ENCODE measurements around the gene RABGGTB.
"Not testable (repeated sequence)": the region's sequence is repeated elsewhere in the genome, so short reads cannot be mapped to it uniquely, and the experiment has no call there.

RABGGTB gene

DNA sequence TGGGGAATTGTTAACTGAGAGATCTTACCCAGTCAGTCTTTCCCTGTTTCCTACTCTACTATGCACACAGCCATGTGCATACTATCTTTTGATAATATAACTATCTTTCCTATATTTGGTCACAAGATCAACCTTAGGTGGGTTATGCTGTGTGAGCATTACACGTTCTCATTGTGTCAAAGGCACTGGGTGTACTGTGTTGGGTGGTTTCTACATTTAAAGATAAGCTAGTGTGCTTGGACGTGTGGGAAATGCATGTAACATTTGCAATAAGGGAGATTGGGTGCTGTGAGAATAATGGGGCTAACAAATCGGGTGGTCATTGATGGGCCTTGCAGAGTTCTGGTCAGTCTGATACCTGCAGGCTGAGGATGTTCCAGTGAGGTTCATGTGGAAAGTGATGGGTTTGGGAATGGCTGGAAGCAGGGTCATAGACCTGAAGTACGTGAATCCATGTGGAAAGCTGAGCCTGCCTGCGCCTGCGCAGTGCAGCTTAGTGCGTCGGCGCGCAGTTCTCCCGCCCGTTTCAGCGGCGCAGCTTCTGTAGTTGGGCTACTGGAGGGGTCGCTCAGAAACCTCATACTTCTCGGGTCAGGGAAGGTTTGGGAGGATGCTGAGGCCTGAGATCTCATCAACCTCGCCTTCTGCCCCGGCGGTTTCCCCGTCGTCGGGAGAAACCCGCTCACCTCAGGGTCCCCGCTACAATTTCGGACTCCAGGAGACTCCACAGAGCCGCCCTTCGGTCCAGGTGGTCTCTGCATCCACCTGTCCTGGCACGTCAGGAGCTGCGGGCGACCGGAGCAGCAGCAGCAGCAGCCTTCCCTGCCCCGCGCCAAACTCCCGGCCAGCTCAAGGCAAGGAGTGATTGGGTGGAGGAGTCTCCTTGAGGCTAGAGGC is 10.6 kb downstream of the RABGGTB start, which contains the start of gene MSH4:
Gene MSH4 (plus strand): TSS at position 507 of the 897 bp plus-strand sequence. CDS start 104 bp downstream, at position 611.
- no peak for DNase-seq

DNA sequence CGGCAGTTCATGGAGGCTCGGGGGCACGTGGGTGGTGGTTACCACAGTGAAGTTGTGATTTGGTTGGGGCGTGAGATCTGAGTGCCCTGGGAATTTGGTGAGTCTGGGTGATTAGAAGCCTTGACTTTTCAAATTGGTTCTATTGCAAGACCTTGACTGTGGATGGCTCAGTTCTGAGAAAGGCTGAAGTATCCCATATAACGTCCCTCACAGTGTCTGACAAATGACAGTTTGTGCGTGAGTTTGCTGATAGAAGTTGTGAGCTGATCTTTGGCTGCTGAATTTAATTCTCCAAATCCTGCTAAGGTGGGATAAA is 11.2 kb downstream of the RABGGTB start:
- DNase-seq: no peak

DNA sequence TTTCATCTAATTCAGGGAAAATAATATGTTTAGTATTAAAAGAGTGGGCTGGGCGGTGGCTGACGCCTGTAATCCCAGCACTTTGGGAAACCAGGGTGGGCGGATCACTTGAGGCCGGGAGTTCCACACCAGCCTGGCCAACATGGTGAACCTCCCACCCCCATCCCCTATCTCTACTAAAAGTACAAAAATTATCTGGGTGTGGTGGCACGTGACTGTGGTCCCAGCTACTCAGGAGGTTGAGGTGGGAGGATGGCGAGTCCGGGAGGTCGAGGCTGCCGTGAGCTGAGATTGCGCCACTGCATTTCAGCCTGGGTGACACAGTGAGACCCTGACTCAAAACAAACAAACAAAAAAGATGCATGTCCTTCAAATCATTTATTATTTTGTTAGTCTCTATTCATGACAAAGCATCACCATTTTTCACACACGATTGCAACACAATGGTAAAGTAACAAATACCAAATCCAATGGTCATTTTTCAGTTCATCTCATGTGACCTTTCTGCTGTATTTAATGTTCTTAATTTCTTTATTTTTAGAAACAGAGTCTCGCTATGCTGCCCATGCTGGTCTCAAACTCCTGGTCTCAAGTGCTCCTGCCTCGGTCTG is 11.7 kb downstream of the RABGGTB start:
- no peak for DNase-seq

DNA sequence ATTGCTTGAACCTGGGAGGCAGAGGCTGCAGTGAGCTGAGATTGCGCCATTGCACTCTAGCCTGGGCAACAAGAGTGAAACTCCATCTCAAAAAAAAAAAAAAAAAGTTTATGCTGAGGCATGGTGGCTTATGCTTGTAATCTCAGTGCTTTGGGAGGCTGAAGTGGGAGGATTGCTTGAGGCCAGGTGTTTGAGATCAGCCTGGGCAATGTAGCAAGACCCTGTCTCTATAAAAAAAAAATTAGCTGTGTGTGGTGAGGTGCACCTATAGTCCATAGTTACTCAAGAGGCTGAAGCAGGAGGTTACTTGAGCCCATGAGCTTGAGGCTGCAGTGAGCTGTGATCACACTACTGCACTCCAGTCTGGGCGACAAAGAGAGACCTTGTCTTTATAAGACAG is 15.4 kb downstream of the RABGGTB start:
- DNase-seq: not testable (repeated sequence)

DNA sequence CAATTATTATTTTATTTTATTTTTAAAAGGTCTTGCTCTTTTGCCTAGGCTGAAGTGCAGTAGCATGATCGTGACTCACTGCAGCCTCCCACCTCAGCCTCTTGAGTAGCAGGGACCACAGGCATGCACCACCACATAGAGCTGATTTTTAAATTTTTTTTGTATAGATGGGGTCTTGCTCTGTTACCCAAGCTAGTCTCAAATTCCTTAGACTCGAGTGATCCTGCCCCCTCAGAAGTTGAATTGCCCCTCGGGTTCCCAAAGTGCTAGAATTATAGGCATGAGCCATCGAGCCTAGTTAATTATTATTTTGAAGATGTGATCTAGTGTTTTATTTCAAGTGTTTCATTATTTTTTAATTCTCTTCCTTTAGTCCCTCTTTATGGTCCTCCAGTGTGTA is 22.9 kb downstream of the RABGGTB start:
- DNase-seq: no peak

DNA sequence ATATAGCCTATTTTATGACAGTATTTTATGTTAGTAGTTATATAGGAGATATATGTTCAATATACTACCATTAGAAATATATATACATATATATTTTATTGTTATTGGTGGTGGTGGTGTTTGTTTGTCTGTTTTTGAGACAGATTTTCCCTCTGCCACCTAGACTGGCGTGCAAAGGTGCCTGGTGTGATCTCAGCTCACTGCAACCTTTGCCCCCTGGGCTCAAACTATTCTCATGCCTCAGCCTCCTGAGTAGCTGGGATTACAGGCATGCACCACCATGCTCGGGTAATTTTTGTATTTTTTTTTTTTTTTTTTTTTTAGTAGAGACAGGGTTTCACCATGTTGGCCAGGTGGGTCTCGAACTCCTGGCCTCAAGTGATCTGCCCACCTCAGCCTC is 24.1 kb downstream of the RABGGTB start:
- DNase-seq: not testable (repeated sequence)

GRCh38 chr1:75811211-75811981 is 25.3 kb downstream of the RABGGTB start:
- no peak for DNase-seq

DNA sequence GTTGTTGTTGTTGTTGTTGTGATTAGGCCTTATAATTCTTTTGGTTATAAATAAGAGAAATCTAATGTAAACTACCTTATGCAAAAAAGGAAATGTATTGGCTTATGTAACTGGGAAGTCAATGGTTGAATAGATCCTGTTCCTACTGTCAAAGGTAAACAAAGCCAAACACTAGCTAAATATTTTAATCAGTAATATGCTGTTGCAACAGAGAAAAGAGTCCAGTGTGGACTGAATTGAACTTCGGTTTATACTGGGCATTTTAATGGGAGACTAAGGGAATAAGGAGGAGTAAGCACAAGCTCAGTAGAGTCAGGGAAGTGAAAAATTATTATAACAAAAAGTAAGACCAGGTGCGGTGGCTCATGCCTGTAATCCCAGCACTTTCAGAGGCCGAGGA is 26.0 kb downstream of the RABGGTB start:
- no peak for DNase-seq

- not testable (repeated sequence) for DNase-seq
Measured at GRCh38 chr1:75823596-75823995, 37.5 kb downstream of the RABGGTB start.

GRCh38 chr1:75836528-75837100 is 50.6 kb downstream of the RABGGTB start:
- no peak for DNase-seq

DNA sequence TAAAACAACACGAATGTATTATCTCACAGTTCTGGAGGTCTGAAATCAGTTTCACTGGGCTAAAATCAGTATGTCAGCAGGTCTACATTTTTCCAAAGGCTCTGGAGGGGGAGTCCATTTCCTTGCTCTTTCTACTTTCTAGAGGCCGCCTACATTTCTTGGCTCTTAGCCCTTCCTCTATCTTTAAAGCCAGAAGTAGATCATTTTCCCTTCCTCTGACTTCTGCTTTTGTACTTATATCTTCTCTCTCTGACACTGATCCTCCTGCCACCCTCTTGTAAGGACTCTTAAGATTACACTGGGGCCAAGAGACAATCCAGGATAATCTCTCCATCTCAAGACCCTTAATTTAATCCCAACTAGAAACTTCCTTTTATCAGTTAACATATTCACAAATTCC is 52.0 kb downstream of the RABGGTB start:
- DNase-seq: no peak

- DNase-seq: no peak
Measured at GRCh38 chr1:75841421-75841820, 55.4 kb downstream of the RABGGTB start.

Data from activated CD4-positive, alpha-beta T cell treated with anti-CD3 and anti-CD28 coated beads for 1 hour (primary cell).